Smooth muscle cell (in vitro differentiated cells): ENCODE measurements around the gene GPR35. TPM values are rescaled to one million over a fixed set of nuclear protein-coding genes. Genes with fewer than 3 reads are reported as not detected.
"Not testable (repeated sequence)": the region's sequence is repeated elsewhere in the genome, so short reads cannot be mapped to it uniquely, and the experiment has no call there.

ENCODE experiments used
- DNase-seq: peaks from one replicate; lab custom pipeline; 2025; ENCODE audit not compliant: unreplicated experiment; lab: John Stamatoyannopoulos, UW
- H2AFZ ChIP-seq: fragments of 200-600 bp; sonication (generic); 2 replicates; pipeline ENCODE4 v1.6.0; 2016; ENCODE audit warnings: antibody characterized with exemption, low read depth, mild to moderate bottlenecking
- H3F3A ChIP-seq: fragments of 200-600 bp; sonication (generic); 2 replicates; pipeline ENCODE4 v1.6.0; 2017; ENCODE audit warnings: antibody characterized with exemption, low read depth
- H3K27ac ChIP-seq: fragments of 200-600 bp; sonication (generic); 2 replicates; pipeline ENCODE4 v1.5.1; 2016; ENCODE audit warnings: low read depth, mild to moderate bottlenecking
- H3K27me3 ChIP-seq: fragments of 200-600 bp; sonication (generic); 2 replicates; pipeline ENCODE4 v1.6.1; 2016; ENCODE audit warnings: low read depth, mild to moderate bottlenecking
- H3K36me3 ChIP-seq: fragments of 200-600 bp; sonication (generic); 2 replicates; pipeline ENCODE4 v1.5.1; 2016; ENCODE audit warnings: low read depth
- H3K4me1 ChIP-seq: fragments of 200-600 bp; sonication (generic); 2 replicates; pipeline ENCODE4 v1.5.1; 2016; ENCODE audit warnings: low read depth
- H3K4me2 ChIP-seq: fragments of 200-600 bp; sonication (generic); 2 replicates; pipeline ENCODE4 v1.6.0; 2016; ENCODE audit warnings: mild to moderate bottlenecking
- H3K4me3 ChIP-seq: fragments of 200-600 bp; sonication (generic); 2 replicates; pipeline ENCODE4 v1.5.1; 2016; ENCODE audit warnings: mild to moderate bottlenecking
- H3K79me2 ChIP-seq: fragments of 200-600 bp; sonication (generic); 2 replicates; pipeline ENCODE4 v1.6.0; 2016; ENCODE audit warnings: low read depth, mild to moderate bottlenecking
- H3K9ac ChIP-seq: fragments of 200-600 bp; sonication (generic); 2 replicates; pipeline ENCODE4 v1.6.0; 2016; ENCODE audit warnings: low read depth
- H3K9me3 ChIP-seq: fragments of 200-600 bp; sonication (generic); replicated peaks from 2 replicates; pipeline ENCODE4 v1.5.1; 2016; ENCODE audit warnings: low read depth
- H4K20me1 ChIP-seq: fragments of 200-600 bp; sonication (generic); 2 replicates; pipeline ENCODE4 v1.6.0; 2016; ENCODE audit warnings: low read depth
- CTCF ChIP-seq: fragments of 200-600 bp; sonication (generic); IDR thresholded peaks from 2 replicates; pipeline ENCODE4 v1.5.1; 2017; ENCODE audit warnings: borderline replicate concordance, mild to moderate bottlenecking, antibody characterized with exemption; ENCODE audit not compliant: insufficient read depth, poor library complexity, severe bottlenecking
- whole genome bisulfite sequencing: methylation state at CpG from one replicate; pipeline ENCODE4 v1.1.7; 2016; ENCODE audit warnings: low lambda C conversion rate; 5-methylcytosine and 5-hydroxymethylcytosine counted together
- polyA plus RNA-seq: library from polyadenylated mRNA; unstranded; fragments of >200 nt; fragmentation: Nextera tagmentation; extraction: Ambion mirVana; gene quantifications from 2 replicates; pipeline ENCODE4 v1.2.1, GENCODE V29; 2016
- total RNA-seq: library from RNA; depleted of rRNA; stranded (reverse); fragments of >200 nt; gene quantifications from 2 replicates; pipeline ENCODE4 v1.2.3, GENCODE V29; 2014

GPR35 gene
- total and polyA plus RNA-seq, 2 experiments from 2014 or later, result 1.3 to 2.1 TPM

DNA sequence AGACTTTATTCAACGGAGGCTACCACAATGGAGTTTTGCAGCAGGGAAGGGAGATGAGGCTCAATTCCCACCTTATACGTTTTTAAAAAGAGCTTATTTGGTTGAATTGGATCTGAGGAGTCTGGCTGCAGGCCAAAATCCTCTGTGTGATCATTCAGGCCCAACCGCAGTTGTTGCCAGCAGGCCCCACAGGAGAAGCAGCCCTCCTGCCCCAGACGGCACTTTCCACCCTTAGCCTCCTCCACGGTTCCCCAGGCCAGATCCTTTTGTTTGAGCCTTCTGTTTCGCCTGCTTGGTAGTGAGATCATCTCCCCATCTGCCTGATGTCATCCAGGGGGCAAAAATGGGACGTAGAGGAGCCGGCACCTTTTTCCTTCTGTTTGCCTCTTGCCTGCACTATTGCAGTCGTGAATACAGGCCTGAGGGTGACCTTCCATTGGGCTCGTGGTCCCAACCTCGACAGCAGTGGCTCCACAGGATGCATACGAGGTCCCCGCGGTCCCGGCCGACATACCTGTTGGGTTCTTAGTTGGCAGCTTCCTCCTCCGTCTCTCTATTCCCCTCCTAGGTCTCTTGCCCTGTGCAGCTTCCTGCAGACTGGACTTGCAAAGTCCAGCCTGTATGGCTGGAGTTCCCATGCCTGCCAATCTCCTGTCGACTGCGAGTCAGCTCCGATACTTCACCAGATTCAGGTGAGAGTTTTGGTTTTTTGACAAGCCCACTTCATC is 9.3 kb upstream of the GPR35 start:
- Histone ChIP-seq H2AFZ (no peak overlapping the region), H3K9ac (no peak overlapping the region), H3K27ac (no peak overlapping the region), H3K27me3 (no peaks in the 10 kb centered on the region), H3K4me2 (no peak overlapping the region), H3K36me3 (no peaks in the 10 kb centered on the region), H3K4me3 (no peak overlapping the region), H3F3A (no peaks in the 10 kb centered on the region), H4K20me1 (no peaks in the 10 kb centered on the region), H3K9me3 (no peaks in the 10 kb centered on the region), H3K4me1 (no peaks in the 10 kb centered on the region), H3K79me2 (no peaks in the 10 kb centered on the region)
- DNase-seq, result no peak
- no peak for TF ChIP-seq CTCF
- 86% methylated on average over 20 of the region's 20 CpGs for WGBS

DNA sequence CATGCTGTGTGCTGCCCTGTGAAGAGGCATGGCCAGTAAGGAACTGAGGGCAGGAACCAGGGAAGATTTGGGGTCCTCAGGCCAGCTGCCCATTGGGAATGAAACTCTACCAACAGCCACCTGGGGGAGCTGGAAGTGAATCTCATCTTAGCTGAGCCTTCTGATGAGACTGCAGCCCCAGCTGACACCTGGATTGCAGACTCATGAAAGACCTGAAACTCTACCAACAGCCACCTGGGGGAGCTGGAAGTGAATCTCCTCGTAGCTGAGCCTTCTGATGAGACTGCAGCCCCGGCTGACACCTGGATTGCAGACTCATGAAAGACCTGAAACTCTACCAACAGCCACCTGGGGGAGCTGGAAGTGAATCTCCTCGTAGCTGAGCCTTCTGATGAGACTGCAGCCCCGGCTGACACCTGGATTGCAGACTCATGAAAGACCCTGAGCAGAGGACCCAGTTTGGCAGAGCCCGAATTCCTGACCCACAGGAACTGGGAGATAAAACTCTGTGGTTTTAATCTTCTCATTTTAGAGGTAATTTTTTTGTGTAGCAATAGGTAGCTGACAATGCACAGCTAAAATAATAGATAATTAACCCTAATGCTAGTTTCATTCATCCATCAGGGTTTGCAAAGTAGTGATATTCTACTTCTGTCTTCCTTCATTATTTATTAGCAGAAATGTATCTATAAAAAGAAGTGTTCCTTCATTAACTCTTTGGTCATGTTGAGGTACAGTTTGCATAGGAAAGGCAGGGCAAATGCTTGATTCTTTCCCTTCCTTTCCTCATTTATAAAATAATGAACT is 8.2 kb upstream of the GPR35 start:
- H2AFZ ChIP-seq, H3K9me3 ChIP-seq, H3K4me3 ChIP-seq, H3F3A ChIP-seq, H3K4me2 ChIP-seq, H3K27ac ChIP-seq, H3K79me2 ChIP-seq, H3K9ac ChIP-seq, H3K4me1 ChIP-seq, H3K27me3 ChIP-seq, H4K20me1 ChIP-seq, H3K36me3 ChIP-seq, DNase-seq: not testable (repeated sequence)
- 86% methylated on average over 5 of the region's 5 CpGs for WGBS

DNA sequence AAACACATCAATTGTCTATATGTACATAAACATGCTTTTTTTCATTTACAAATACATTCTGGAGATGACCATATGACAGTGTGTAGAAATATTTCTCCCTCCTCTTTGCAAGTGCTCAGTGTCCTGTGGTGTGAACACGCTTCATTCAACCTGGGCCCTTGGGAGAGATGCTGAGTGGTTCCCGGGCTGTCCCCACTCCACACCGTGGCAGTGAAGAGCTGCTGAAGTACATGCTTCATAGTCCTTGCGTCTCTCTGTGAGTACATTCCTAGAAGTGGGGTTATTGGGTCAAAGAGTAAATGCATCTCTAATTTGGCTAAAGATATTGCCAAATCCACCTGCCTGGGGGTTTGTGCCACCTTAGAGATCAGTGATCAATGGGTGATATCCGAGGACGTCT is 6.5 kb upstream of the GPR35 start:
- Histone ChIP-seq H3K4me1 (no peaks in the 10 kb centered on the region), H3K36me3 (no peaks in the 10 kb centered on the region), H3K4me3 (no peak overlapping the region), H3K9ac (no peak overlapping the region), H3K9me3 (no peaks in the 10 kb centered on the region), H3F3A (no peaks in the 10 kb centered on the region), H3K27ac (no peak overlapping the region), H3K79me2 (no peaks in the 10 kb centered on the region), H4K20me1 (no peaks in the 10 kb centered on the region), H3K27me3 (no peaks in the 10 kb centered on the region), H3K4me2 (no peak overlapping the region), H2AFZ (no peak overlapping the region)
- WGBS, result 86% methylated on average over 6 of the region's 6 CpGs
- DNase-seq, result no peak
- no peak for TF ChIP-seq CTCF

- Histone ChIP-seq H4K20me1 (no peaks in the 10 kb centered on the region), H3K79me2 (no peaks in the 10 kb centered on the region), H3K4me2 (no peak overlapping the region), H3K9me3 (no peaks in the 10 kb centered on the region), H3K36me3 (no peaks in the 10 kb centered on the region), H3K4me3 (no peak overlapping the region), H3K9ac (no peak overlapping the region), H3F3A (no peaks in the 10 kb centered on the region), H2AFZ (no peak overlapping the region), H3K27ac (no peak overlapping the region), H3K27me3 (no peaks in the 10 kb centered on the region), H3K4me1 (no peaks in the 10 kb centered on the region)
- DNase-seq, result no peak
- WGBS, result 89% methylated on average over 19 of the region's 19 CpGs
- TF ChIP-seq CTCF, result no peak
Observed at GRCh38 chr2:240619506-240620148, 5.7 kb upstream of the GPR35 start.
